Renal cortex interstitium (tissue), 15 donors: ENCODE data around the gene CACNA2D2. TPM values are rescaled to one million over a fixed set of nuclear protein-coding genes. Genes with fewer than 3 reads are reported as not detected.
A peak's percentile ranks its signal among the peaks of the same experiment; 100 is the strongest.

Source experiments
- DNase-seq, 11 donors: peaks; one replicate each; pipeline ENCODE4 v3.0.0-alpha.2; 2013; ENCODE audit warnings: low read depth in 9 of 11, low spot score in 4 of 11; ENCODE audit errors: extremely low read depth in 1 of 11
- long read RNA-seq, 16 experiments: transcript quantifications; one replicate each; lab custom pipeline, GENCODE V29; 2026
- polyA plus RNA-seq, 3 donors: library from polyadenylated mRNA; unstranded; fragments of 120-200 nt; gene quantifications; one replicate each; pipeline ENCODE4 v1.2.1, GENCODE V29; 2013; ENCODE audit not compliant: insufficient read length in 3 of 3

Gene CACNA2D2
- polyA plus RNA-seq = 10 to 100 TPM; 14.0 to 17.2 (median 14.6) TPM
- long read RNA-seq, donor 1 = 0 reads
- long read RNA-seq, donor 2 = 0 reads
- long read RNA-seq, donor 3, full-length matches to known transcripts = 2 of 2 reads
- long read RNA-seq, donor 3, partial matches to known transcripts = 0 of 2 reads
- long read RNA-seq, donor 3, other reads (novel, unspliced or antisense) = 0 of 2 reads
- long read RNA-seq, donor 4 = 0 reads
- long read RNA-seq, donor 5 = 0 reads
- long read RNA-seq, donor 6 = 0 reads
- long read RNA-seq, donor 7 = 0 reads
- long read RNA-seq, donor 8 = 0 reads
- long read RNA-seq, donor 9 = 0 reads
- long read RNA-seq, donor 10 = 0 reads
- long read RNA-seq, donor 11, full-length matches to known transcripts = 1 of 1 reads
- long read RNA-seq, donor 11, partial matches to known transcripts = 0 of 1 reads
- long read RNA-seq, donor 11, other reads (novel, unspliced or antisense) = 0 of 1 reads
- long read RNA-seq, donor 12 = 0 reads
- long read RNA-seq, donor 13 = 0 reads
- long read RNA-seq, donor 14 = 0 reads
- long read RNA-seq, donor 15 = 0 reads
- long read RNA-seq, donor 16 = 0 reads

DNA sequence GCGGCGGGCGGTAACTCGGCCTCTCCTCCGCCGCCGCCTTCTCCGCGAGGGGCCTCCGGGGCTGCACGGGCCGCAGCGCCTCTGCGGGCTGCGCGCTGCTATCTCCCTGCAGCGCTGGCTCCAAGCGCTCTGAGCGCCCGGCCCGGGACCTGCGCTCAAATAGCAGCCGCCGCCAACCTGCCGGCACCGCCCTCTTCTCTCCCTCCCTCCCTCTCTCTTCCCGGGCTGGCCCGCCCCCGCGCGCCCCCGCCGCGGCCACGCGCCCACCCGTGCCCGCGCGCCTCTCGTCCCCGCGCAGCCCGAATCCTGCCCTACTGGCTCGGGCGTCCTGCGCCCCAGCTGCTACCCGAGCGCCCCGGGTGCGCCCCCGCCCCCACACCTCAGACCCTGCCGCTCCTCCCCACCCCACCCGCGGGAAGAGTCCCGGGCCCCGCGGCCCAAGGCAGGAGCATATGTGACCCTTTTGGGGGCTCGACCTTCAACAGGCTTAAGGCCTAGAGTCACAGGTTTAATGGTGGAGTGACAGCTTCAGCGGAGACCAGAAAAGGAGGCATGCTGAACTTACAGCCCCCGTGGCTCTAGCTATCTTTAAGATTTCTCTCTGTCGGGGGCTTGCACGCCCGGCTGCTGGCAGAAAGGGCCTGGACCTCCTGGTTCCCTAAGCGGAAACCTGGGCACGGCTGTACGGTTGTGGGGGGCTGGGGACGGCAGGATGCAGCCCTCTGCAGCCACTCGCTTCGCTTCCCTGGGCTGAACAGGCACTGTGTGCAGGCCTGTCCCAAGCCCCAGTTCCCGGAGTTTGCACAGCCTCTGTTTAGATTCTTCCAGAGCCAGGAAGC lies at the start of gene CACNA2D2:
Gene CACNA2D2 (minus strand): TSS at position 131 of the 839 bp plus-strand sequence. CDS start 211 bp downstream, outside the sequence.
- DNase-seq = peak in 4 of 11 donors; percentile 49 to 52 (median 50)

- no peak for DNase-seq
Measured at GRCh38 chr3:50552598-50552997, 49.2 kb upstream of the CACNA2D2 start.

- no peak for DNase-seq
Measured at GRCh38 chr3:50551681-50552435, 48.4 kb upstream of the CACNA2D2 start.

- no peak for DNase-seq
Measured at GRCh38 chr3:50551054-50551659, 47.7 kb upstream of the CACNA2D2 start.

DNA sequence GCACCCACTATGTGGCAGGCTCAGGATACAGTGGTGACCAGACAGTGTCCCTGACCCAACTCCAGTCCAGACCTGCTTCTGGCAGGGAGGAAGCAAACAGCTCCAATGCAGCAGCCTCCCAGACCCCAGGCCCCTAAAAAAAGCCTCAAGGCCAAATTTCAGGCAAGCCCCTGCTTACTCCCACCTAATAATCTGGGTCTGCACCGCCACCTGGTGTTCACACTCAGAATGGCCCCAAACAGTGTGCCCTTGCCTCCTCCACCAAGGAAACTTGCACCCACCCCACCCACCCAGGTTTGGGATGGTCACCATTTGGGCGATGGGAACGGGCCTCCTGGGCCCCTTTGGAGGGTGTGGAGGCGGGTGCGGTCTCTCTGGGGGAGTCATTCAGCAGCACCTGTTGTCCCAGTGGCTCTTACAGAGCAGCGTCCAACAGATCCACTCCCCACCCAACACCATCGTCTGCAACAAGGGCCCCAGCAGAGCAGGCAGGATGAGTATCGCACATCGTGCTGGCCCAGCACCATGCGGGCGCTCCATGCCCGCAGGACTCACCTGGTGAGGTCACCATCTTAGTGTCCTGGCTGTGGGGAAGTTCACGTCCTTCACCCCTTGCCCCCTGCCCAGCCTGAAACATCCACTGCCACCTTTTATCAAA lies 46.8 kb upstream of the CACNA2D2 start:
- DNase-seq = peak in 2 of 11 donors; percentile 44 to 50

DNA sequence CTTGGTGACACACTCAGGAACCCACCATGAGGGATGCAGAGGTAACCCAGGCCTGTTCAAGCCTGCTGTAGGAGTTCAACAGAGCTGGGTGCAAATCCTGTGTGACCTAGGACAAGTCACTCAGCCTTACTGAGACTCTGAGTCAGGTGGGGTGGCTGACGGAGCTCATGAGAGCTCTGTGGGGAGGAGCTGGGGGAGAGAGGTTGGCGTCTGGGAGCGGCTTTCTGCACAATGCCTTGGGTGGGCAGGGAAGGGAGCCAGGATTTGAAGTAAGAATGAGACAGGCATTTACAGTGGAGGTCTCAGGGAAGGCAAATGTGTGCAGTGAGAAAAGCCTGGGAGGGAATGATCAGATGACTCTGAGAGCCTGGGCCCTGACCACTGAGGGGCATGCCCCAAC lies 45.8 kb upstream of the CACNA2D2 start:
- DNase-seq = no peak

GRCh38 chr3:50545781-50546180 lies 42.3 kb upstream of the CACNA2D2 start:
- no peak for DNase-seq

DNA sequence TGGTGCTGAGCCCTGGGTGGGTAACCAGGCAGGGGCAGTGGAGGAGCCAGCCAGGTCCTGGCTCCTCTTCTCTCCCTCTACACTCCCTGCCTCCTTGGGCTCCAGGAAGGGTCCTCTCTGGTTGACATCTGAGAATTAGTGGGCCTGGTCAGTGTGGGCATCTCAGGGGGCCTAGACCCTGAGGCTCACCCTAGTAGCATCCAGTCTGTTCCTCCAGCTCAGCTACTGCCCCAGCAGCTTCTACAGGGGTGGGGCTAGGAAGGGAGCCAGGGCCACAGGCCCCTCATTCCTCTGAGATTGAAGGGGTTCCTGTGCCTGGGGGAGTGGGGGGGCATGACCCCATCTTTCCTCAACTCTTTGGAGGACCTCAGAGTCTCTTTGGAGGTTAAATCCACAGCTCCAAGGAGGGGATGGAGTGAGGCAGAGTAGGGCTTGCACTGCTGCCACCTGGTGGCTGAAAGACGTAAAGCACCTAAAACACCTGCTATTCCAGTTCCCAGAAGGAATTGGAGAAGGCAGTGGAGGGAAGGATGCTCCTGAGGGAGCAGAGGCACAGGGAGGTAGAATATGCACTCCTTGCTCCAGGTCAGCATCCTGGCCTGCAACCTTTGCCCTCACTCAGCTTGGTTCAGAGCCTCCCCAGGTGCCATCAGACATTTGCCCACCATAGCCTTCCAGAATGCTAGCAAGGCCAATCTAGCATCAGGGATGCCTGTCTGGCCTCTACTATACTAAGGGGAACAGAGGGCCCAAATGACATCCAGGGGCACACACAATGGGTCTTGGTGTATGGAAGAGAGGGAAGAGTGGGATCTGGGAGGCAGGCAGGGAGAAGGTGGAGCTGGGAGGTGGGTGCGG lies 39.0 kb upstream of the CACNA2D2 start:
- peak in 10 of 11 donors; percentile 45 to 72 (median 58) for DNase-seq

GRCh38 chr3:50539356-50540286 lies 36.2 kb upstream of the CACNA2D2 start:
- no peak for DNase-seq

- DNase-seq = no peak
Measured at GRCh38 chr3:50537421-50538129, 34.1 kb upstream of the CACNA2D2 start.

DNA sequence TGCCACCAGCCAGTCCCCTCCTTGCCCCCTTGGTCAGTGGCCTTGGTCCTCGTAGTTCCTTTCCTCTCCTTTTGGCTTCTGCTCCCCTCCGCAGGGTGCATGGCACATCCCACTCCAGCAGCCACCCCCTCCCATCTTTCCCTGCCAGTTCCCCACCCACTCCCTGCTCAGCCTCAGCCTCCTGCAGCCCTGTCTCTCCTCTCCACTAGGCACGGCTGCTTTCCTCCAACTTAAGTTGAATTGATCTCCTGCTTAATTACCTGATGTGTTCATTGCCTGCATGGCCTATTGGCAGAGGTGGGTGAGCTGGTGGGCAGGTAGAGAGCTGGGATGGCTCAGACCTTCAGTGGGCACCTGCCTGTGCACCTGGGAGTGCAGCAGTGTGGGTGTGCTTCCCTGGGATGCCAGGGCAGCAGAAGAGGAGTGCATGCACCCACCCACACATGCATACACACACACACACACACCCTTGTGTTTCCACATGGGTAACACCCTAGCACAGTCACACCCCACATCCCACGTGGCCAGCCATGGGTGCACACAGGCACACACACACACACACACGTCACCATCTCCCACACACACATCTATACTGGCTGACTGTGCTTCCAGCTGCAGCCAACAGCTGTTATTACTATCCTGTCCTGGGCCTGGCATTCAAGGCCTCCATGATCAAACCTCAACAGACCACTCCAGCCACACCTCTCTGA lies 33.2 kb upstream of the CACNA2D2 start:
- no peak for DNase-seq

DNA sequence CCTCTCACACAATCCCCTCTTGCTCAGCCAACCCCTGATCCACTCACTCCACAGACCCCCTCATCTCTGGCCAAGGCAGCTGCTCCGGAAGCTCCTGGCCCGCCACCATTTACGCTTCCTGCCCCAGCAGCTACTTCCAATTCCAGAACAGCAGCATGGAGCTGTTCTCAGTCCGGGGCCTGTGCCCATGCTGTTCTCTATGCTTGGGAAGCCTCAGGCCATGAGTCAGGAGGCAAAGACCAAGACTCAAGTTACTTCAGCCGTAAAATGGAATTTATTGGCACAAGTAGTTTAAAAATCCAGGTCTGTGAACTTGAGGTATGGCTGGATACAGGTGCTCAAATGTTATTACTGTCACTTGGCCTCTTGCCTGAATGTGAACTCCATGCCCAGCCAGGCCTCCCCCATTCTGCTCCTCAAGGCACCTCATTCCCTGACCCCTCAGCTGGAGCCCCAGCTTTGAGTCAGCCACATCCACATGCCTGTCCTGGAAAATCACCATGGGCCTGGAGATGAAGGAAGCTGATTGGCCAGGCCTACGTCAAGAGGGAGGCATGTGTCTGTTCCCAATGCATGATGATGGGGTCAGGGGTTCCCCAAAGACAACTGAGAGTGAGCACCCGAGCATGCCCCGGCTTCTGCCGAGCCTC lies 31.4 kb upstream of the CACNA2D2 start:
- DNase-seq = no peak

GRCh38 chr3:50533807-50534461 lies 30.5 kb upstream of the CACNA2D2 start:
- DNase-seq = no peak

GRCh38 chr3:50533316-50533715 lies 29.9 kb upstream of the CACNA2D2 start:
- DNase-seq = no peak
